ENCODE results near the gene TIMM13.
"Not testable (repeated sequence)": the region's sequence is repeated elsewhere in the genome, so short reads cannot be mapped to it uniquely, and the experiment has no call there.

The TIMM13 gene

DNA sequence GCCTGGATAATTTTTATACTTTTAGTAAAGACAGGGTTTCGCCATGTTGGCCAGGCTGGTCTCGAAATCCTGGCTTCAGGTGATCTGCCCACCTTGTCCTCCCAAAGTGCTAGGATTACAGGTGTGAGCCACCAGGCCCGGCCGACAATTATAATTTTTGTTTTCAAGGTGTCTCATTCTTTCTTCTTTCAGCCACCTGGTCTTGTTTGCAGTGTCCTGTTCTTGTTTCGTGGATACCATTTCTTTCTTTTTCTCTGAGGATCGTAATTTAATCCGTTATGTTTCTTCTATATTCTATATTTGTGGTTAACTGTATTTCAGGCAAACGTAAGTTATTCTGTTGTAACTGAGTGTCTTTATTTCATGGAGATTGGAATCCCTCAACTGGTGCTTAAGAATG lies 15.7 kb downstream of the TIMM13 start:
- no peaks in the 10 kb centered on the region for H3K9me3 ChIP-seq (ENCODE audit: control insufficient read depth, insufficient read depth, low read length)
- no peaks in the 10 kb centered on the region for H3K36me3 ChIP-seq (ENCODE audit: control insufficient read depth, insufficient read depth, low read length)
- H3K27me3 ChIP-seq (ENCODE audit: control insufficient read depth, insufficient read depth, low read length), result no peaks in the 10 kb centered on the region
- WGBS (ENCODE audit: insufficient coverage, insufficient read length), result no CpG with 5 or more reads among the region's 8 CpGs
- H3K4me3 ChIP-seq (ENCODE audit: low read length), result no peak overlapping the region
- H3K27ac ChIP-seq (ENCODE audit: low read length), result no peak overlapping the region
- no peak for DNase-seq (ENCODE audit: low read depth, low spot score)
- H3K4me1 ChIP-seq (ENCODE audit: control insufficient read depth, insufficient read depth, low read length), result no peaks in the 10 kb centered on the region

GRCh38 chr19:2410023-2410422 lies 17.4 kb downstream of the TIMM13 start:
- Histone ChIP-seq H3K4me1 (ENCODE audit: control insufficient read depth, insufficient read depth, low read length) (no peaks in the 10 kb centered on the region), H3K27ac (ENCODE audit: low read length) (no peak overlapping the region)
- no CpG with 5 or more reads among the region's 7 CpGs for WGBS (ENCODE audit: insufficient coverage, insufficient read length)

GRCh38 chr19:2409352-2409912 lies 18.0 kb downstream of the TIMM13 start:
- Histone ChIP-seq H3K27ac (ENCODE audit: low read length) (no peak overlapping the region), H3K9me3 (ENCODE audit: control insufficient read depth, insufficient read depth, low read length) (no peaks in the 10 kb centered on the region), H3K4me3 (ENCODE audit: low read length) (no peak overlapping the region), H3K4me1 (ENCODE audit: control insufficient read depth, insufficient read depth, low read length) (no peaks in the 10 kb centered on the region), H3K36me3 (ENCODE audit: control insufficient read depth, insufficient read depth, low read length) (no peaks in the 10 kb centered on the region), H3K27me3 (ENCODE audit: control insufficient read depth, insufficient read depth, low read length) (no peaks in the 10 kb centered on the region)
- WGBS (ENCODE audit: insufficient coverage, insufficient read length), result no CpG with 5 or more reads among the region's 7 CpGs
- DNase-seq (ENCODE audit: low read depth, low spot score), result no peak

More at GRCh38 chr19:2410023-2410422, 17.4 kb downstream of the TIMM13 start:
- Histone ChIP-seq H3K36me3 (ENCODE audit: control insufficient read depth, insufficient read depth, low read length) (no peaks in the 10 kb centered on the region), H3K4me3 (ENCODE audit: low read length) (no peak overlapping the region), H3K9me3 (ENCODE audit: control insufficient read depth, insufficient read depth, low read length) (no peaks in the 10 kb centered on the region), H3K27me3 (ENCODE audit: control insufficient read depth, insufficient read depth, low read length) (no peaks in the 10 kb centered on the region)
- DNase-seq (ENCODE audit: low read depth, low spot score), result no peak

DNA sequence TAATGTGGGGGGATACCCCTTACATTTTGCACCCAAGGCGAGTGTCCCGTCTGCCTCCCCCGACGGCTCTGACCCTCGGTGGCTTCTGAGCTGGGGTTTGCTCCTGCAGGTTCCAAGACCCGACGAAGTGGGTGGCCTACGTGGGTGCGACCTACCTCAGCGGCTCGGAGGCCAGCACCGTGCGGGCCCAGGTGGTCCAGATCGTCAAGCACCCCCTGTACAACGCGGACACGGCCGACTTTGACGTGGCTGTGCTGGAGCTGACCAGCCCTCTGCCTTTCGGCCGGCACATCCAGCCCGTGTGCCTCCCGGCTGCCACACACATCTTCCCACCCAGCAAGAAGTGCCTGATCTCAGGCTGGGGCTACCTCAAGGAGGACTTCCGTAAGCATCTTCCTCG lies 19.1 kb downstream of the TIMM13 start:
- Histone ChIP-seq H3K4me3 (ENCODE audit: low read length) (no peak overlapping the region), H3K27me3 (ENCODE audit: control insufficient read depth, insufficient read depth, low read length) (no peaks in the 10 kb centered on the region), H3K27ac (ENCODE audit: low read length) (no peak overlapping the region), H3K36me3 (ENCODE audit: control insufficient read depth, insufficient read depth, low read length) (no peaks in the 10 kb centered on the region), H3K9me3 (ENCODE audit: control insufficient read depth, insufficient read depth, low read length) (no peaks in the 10 kb centered on the region), H3K4me1 (ENCODE audit: control insufficient read depth, insufficient read depth, low read length) (no peaks in the 10 kb centered on the region)
- no CpG with 5 or more reads among the region's 25 CpGs for WGBS (ENCODE audit: insufficient coverage, insufficient read length)
- DNase-seq (ENCODE audit: low read depth, low spot score), result no peak

GRCh38 chr19:2399582-2399981 lies 27.8 kb downstream of the TIMM13 start:
- Histone ChIP-seq H3K4me3 (ENCODE audit: low read length) (no peak overlapping the region), H3K9me3 (ENCODE audit: control insufficient read depth, insufficient read depth, low read length) (no peaks in the 10 kb centered on the region), H3K36me3 (ENCODE audit: control insufficient read depth, insufficient read depth, low read length) (peaks cover 2% of the 10 kb centered on the region; the same call in 1 of the 2 replicates), H3K4me1 (ENCODE audit: control insufficient read depth, insufficient read depth, low read length) (no peaks in the 10 kb centered on the region; the same call in 1 of the 2 replicates), H3K27me3 (ENCODE audit: control insufficient read depth, insufficient read depth, low read length) (no peaks in the 10 kb centered on the region), H3K27ac (ENCODE audit: low read length) (no peak overlapping the region)
- DNase-seq (ENCODE audit: low read depth, low spot score), result no peak
- no CpG with 5 or more reads among the region's 4 CpGs for WGBS (ENCODE audit: insufficient coverage, insufficient read length)

DNA sequence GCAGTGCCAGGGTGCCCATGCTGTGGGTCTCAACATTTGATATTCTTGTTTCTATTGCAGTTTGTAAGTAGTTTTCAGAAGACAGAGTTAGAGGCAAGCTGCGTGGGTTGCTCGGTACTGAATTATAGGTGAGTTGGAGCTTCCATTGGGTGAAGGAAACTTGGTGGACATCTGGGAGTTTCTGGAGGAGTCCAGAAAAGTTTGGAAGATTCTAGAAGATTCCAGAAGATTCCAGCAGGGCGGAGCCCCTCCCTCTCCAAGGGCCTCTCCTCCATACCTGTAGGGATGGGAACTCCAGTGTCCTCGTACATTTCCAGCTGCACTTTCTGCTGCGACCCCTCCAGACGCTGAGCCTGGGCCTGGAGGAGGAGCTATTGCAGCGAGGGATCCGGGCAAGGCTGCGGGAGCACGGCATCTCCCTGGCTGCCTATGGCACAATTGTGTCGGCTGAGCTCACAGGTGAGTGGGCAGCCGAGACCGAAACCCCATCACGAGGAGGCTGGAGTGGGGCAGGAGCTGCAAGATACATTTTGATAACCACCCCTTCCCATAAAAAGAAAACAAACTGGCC lies 28.6 kb downstream of the TIMM13 start:
- no peaks in the 10 kb centered on the region for H3K27me3 ChIP-seq (ENCODE audit: control insufficient read depth, insufficient read depth, low read length)
- H3K9me3 ChIP-seq (ENCODE audit: control insufficient read depth, insufficient read depth, low read length), result no peaks in the 10 kb centered on the region
- no peaks in the 10 kb centered on the region; the same call in 1 of the 2 replicates for H3K4me1 ChIP-seq (ENCODE audit: control insufficient read depth, insufficient read depth, low read length)
- DNase-seq (ENCODE audit: low read depth, low spot score), result no peak
- peaks cover 2% of the 10 kb centered on the region; the same call in 1 of the 2 replicates for H3K36me3 ChIP-seq (ENCODE audit: control insufficient read depth, insufficient read depth, low read length)
- no CpG with 5 or more reads among the region's 14 CpGs for WGBS (ENCODE audit: insufficient coverage, insufficient read length)
- no peak overlapping the region for H3K4me3 ChIP-seq (ENCODE audit: low read length)
- no peak overlapping the region for H3K27ac ChIP-seq (ENCODE audit: low read length)

GRCh38 chr19:2397173-2397572 lies 30.2 kb downstream of the TIMM13 start:
- H3K36me3 ChIP-seq (ENCODE audit: control insufficient read depth, insufficient read depth, low read length); DNase-seq (ENCODE audit: low read depth, low spot score); H3K4me1 ChIP-seq (ENCODE audit: control insufficient read depth, insufficient read depth, low read length); H3K27me3 ChIP-seq (ENCODE audit: control insufficient read depth, insufficient read depth, low read length); H3K27ac ChIP-seq (ENCODE audit: low read length); H3K9me3 ChIP-seq (ENCODE audit: control insufficient read depth, insufficient read depth, low read length); H3K4me3 ChIP-seq (ENCODE audit: low read length): not testable (repeated sequence)
- WGBS (ENCODE audit: insufficient coverage, insufficient read length), result no CpG with 5 or more reads among the region's 7 CpGs

- not testable (repeated sequence) for DNase-seq (ENCODE audit: low read depth, low spot score); H3K4me1 ChIP-seq (ENCODE audit: control insufficient read depth, insufficient read depth, low read length); H3K27me3 ChIP-seq (ENCODE audit: control insufficient read depth, insufficient read depth, low read length); H3K9me3 ChIP-seq (ENCODE audit: control insufficient read depth, insufficient read depth, low read length); H3K36me3 ChIP-seq (ENCODE audit: control insufficient read depth, insufficient read depth, low read length); H3K4me3 ChIP-seq (ENCODE audit: low read length); H3K27ac ChIP-seq (ENCODE audit: low read length)
- no CpG with 5 or more reads among the region's 18 CpGs for WGBS (ENCODE audit: insufficient coverage, insufficient read length)
These were observed 32.0 kb downstream of the TIMM13 start for GRCh38 chr19:2395293-2395829.

- no peaks in the 10 kb centered on the region for H3K27me3 ChIP-seq (ENCODE audit: control insufficient read depth, insufficient read depth, low read length)
- DNase-seq (ENCODE audit: low read depth, low spot score), result no peak
- H3K36me3 ChIP-seq (ENCODE audit: control insufficient read depth, insufficient read depth, low read length), result no peaks in the 10 kb centered on the region
- no CpG with 5 or more reads among the region's 27 CpGs for WGBS (ENCODE audit: insufficient coverage, insufficient read length)
- H3K27ac ChIP-seq (ENCODE audit: low read length), result no peak overlapping the region
- no peaks in the 10 kb centered on the region for H3K9me3 ChIP-seq (ENCODE audit: control insufficient read depth, insufficient read depth, low read length)
- H3K4me3 ChIP-seq (ENCODE audit: low read length), result no peak overlapping the region
- no peaks in the 10 kb centered on the region for H3K4me1 ChIP-seq (ENCODE audit: control insufficient read depth, insufficient read depth, low read length)
These were observed 32.7 kb downstream of the TIMM13 start for GRCh38 chr19:2394442-2395292.

GRCh38 chr19:2394054-2394441 lies 33.3 kb downstream of the TIMM13 start:
- no CpG with 5 or more reads among the region's 8 CpGs for WGBS (ENCODE audit: insufficient coverage, insufficient read length)
- Histone ChIP-seq H3K27ac (ENCODE audit: low read length) (no peak overlapping the region), H3K27me3 (ENCODE audit: control insufficient read depth, insufficient read depth, low read length) (no peaks in the 10 kb centered on the region), H3K4me1 (ENCODE audit: control insufficient read depth, insufficient read depth, low read length) (no peaks in the 10 kb centered on the region), H3K9me3 (ENCODE audit: control insufficient read depth, insufficient read depth, low read length) (no peaks in the 10 kb centered on the region), H3K36me3 (ENCODE audit: control insufficient read depth, insufficient read depth, low read length) (no peaks in the 10 kb centered on the region), H3K4me3 (ENCODE audit: low read length) (no peak overlapping the region)
- DNase-seq (ENCODE audit: low read depth, low spot score), result no peak
